Immature natural killer cell (primary cell): ENCODE results near the gene USP34. TPM values are rescaled to one million over a fixed set of nuclear protein-coding genes. Genes with fewer than 3 reads are reported as not detected.

Experiments used
- DNase-seq, 3 donors: peaks; one replicate each; pipeline ENCODE4 v3.0.0; 2022; ENCODE audit warnings: mixed read lengths in 1 of 3
- H3K27ac Mint-ChIP-seq, 6 donors: one replicate each; pipeline ENCODE4 v1.8.0; 2020; ENCODE audit warnings: mixed read lengths in 6 of 6, mild to moderate bottlenecking in 5 of 6, inconsistent platforms in 4 of 6, moderate library complexity in 3 of 6
- H3K27me3 Mint-ChIP-seq, 3 donors: one replicate each; pipeline ENCODE4 v1.8.0; 2020 to 2021; ENCODE audit warnings: low read depth in 3 of 3, mild to moderate bottlenecking in 3 of 3, mixed read lengths in 3 of 3, moderate library complexity in 3 of 3, inconsistent platforms in 1 of 3
- H3K36me3 Mint-ChIP-seq, 3 donors: one replicate each; pipeline ENCODE4 v1.8.0; 2020; ENCODE audit warnings: mixed read lengths in 3 of 3, inconsistent platforms in 2 of 3, mild to moderate bottlenecking in 2 of 3
- H3K4me1 Mint-ChIP-seq, 2 donors: one replicate each; pipeline ENCODE4 v1.8.0; 2020; ENCODE audit warnings: inconsistent platforms in 2 of 2, mild to moderate bottlenecking in 2 of 2, mixed read lengths in 2 of 2, moderate library complexity in 1 of 2
- H3K4me3 Mint-ChIP-seq, 5 donors: one replicate each; pipeline ENCODE4 v1.8.0; 2020; ENCODE audit warnings: mild to moderate bottlenecking in 5 of 5, mixed read lengths in 5 of 5, inconsistent platforms in 3 of 5, moderate library complexity in 3 of 5
- H3K9me3 Mint-ChIP-seq, 6 donors: one replicate each; pipeline ENCODE4 v1.8.0; 2020; ENCODE audit warnings: mild to moderate bottlenecking in 6 of 6, mixed read lengths in 6 of 6, inconsistent platforms in 4 of 6, moderate library complexity in 3 of 6
- polyA plus RNA-seq, 3 donors: library from polyadenylated mRNA; unstranded; fragments of 300-500 nt; fragmentation: Illumina TruSeq; gene quantifications; one replicate each; pipeline ENCODE4 v1.2.3, GENCODE V29; 2021

USP34 gene
- polyA plus RNA-seq, 3 donors from 2014 or later: 9.0 to 37.3 (median 16.3) TPM

GRCh38 chr2:61183795-61184194 is 287.1 kb downstream of the USP34 start:
- H3K4me1 Mint-ChIP-seq: peaks cover 52 to 70% of the 10 kb centered on the region in 2 donors
- no peaks in the 10 kb centered on the region for H3K9me3 Mint-ChIP-seq
- H3K36me3 Mint-ChIP-seq: peaks cover 48 to 75% (median 61%) of the 10 kb centered on the region in 3 donors
- H3K27me3 Mint-ChIP-seq: peaks cover 0 to 2% (median 2%) of the 10 kb centered on the region in 3 donors
- no peak for DNase-seq
- no peak overlapping the region for H3K4me3 Mint-ChIP-seq
- peak overlapping the region in 5 of 6 donors; percentile 5 to 74 (median 40) for H3K27ac Mint-ChIP-seq

GRCh38 chr2:61182059-61182383 is 288.9 kb downstream of the USP34 start:
- H3K36me3 Mint-ChIP-seq: peaks cover 43 to 57% (median 45%) of the 10 kb centered on the region in 3 donors
- peaks cover 61 to 72% of the 10 kb centered on the region in 2 donors for H3K4me1 Mint-ChIP-seq
- no peak for DNase-seq
- peak overlapping the region in 2 of 5 donors; percentile 57 to 64 for H3K4me3 Mint-ChIP-seq
- peak overlapping the region; percentile 75 to 87 (median 81) for H3K27ac Mint-ChIP-seq
- no peaks in the 10 kb centered on the region for H3K9me3 Mint-ChIP-seq
- peaks cover 0 to 7% (median 2%) of the 10 kb centered on the region in 3 donors for H3K27me3 Mint-ChIP-seq

GRCh38 chr2:61181382-61182058 is 289.4 kb downstream of the USP34 start:
- peak overlapping the region in 4 of 5 donors; percentile 22 to 68 (median 41) for H3K4me3 Mint-ChIP-seq
- peak overlapping the region; percentile 75 to 87 (median 81) for H3K27ac Mint-ChIP-seq
- peaks cover 3 to 12% (median 7%) of the 10 kb centered on the region in 3 donors for H3K27me3 Mint-ChIP-seq
- peaks cover 41 to 54% (median 43%) of the 10 kb centered on the region in 3 donors for H3K36me3 Mint-ChIP-seq
- peaks cover 64 to 75% of the 10 kb centered on the region in 2 donors for H3K4me1 Mint-ChIP-seq
- DNase-seq: no peak
- no peaks in the 10 kb centered on the region for H3K9me3 Mint-ChIP-seq

GRCh38 chr2:61180686-61181085 is 290.2 kb downstream of the USP34 start:
- no peak for DNase-seq
- Mint-ChIP-seq H3K27ac (peak overlapping the region in 5 of 6 donors; percentile 68 to 98 (median 81)), H3K36me3 (peaks cover 36 to 46% (median 37%) of the 10 kb centered on the region in 3 donors), H3K27me3 (peaks cover 4 to 13% (median 10%) of the 10 kb centered on the region in 3 donors), H3K4me3 (peak overlapping the region in 4 of 5 donors; percentile 33 to 91 (median 44)), H3K9me3 (no peaks in the 10 kb centered on the region), H3K4me1 (peaks cover 71 to 82% of the 10 kb centered on the region in 2 donors)

GRCh38 chr2:61179701-61180639 is 290.9 kb downstream of the USP34 start:
- Mint-ChIP-seq H3K27ac (peak overlapping the region; percentile 61 to 98 (median 84)), H3K4me3 (peak overlapping the region; percentile 74 to 93 (median 89)), H3K27me3 (peaks cover 6 to 13% (median 10%) of the 10 kb centered on the region in 3 donors), H3K4me1 (peaks cover 75 to 76% of the 10 kb centered on the region in 2 donors), H3K9me3 (no peaks in the 10 kb centered on the region), H3K36me3 (peaks cover 30 to 39% (median 35%) of the 10 kb centered on the region in 3 donors)
- no peak for DNase-seq

- Mint-ChIP-seq H3K4me1 (peaks cover 67 to 73% of the 10 kb centered on the region in 2 donors), H3K27ac (peak overlapping the region; percentile 81 to 98 (median 87)), H3K27me3 (peaks cover 6 to 15% (median 10%) of the 10 kb centered on the region in 3 donors), H3K4me3 (peak overlapping the region; percentile 77 to 93 (median 89)), H3K9me3 (no peaks in the 10 kb centered on the region), H3K36me3 (peaks cover 23 to 31% (median 29%) of the 10 kb centered on the region in 3 donors)
- DNase-seq: no peak
Measured at GRCh38 chr2:61178603-61179545, 292.0 kb downstream of the USP34 start.

GRCh38 chr2:61177727-61178549 is 292.9 kb downstream of the USP34 start:
- DNase-seq: peak in 2 of 3 donors; percentile 32 to 41
- peak overlapping the region; percentile 81 to 98 (median 94) for H3K27ac Mint-ChIP-seq
- H3K36me3 Mint-ChIP-seq: peaks cover 14 to 22% (median 21%) of the 10 kb centered on the region in 3 donors
- peaks cover 58 to 65% of the 10 kb centered on the region in 2 donors for H3K4me1 Mint-ChIP-seq
- peaks cover 6 to 15% (median 10%) of the 10 kb centered on the region in 3 donors for H3K27me3 Mint-ChIP-seq
- peak overlapping the region; percentile 77 to 93 (median 89) for H3K4me3 Mint-ChIP-seq
- H3K9me3 Mint-ChIP-seq: no peaks in the 10 kb centered on the region

GRCh38 chr2:61176755-61177726 is 293.8 kb downstream of the USP34 start:
- H3K9me3 Mint-ChIP-seq: no peaks in the 10 kb centered on the region
- H3K4me1 Mint-ChIP-seq: peaks cover 51 to 58% of the 10 kb centered on the region in 2 donors
- H3K27me3 Mint-ChIP-seq: peaks cover 6 to 15% (median 10%) of the 10 kb centered on the region in 3 donors
- peak overlapping the region; percentile 90 to 98 (median 98) for H3K27ac Mint-ChIP-seq
- H3K4me3 Mint-ChIP-seq: peak overlapping the region; percentile 93 to 97 (median 94)
- peak; percentile 86 to 89 (median 88) for DNase-seq
- H3K36me3 Mint-ChIP-seq: peaks cover 9 to 18% (median 14%) of the 10 kb centered on the region in 3 donors

GRCh38 chr2:61175036-61175435 is 295.9 kb downstream of the USP34 start:
- no peak for DNase-seq
- H3K4me3 Mint-ChIP-seq: peak overlapping the region in 2 of 5 donors; percentile 94 to 95
- H3K27me3 Mint-ChIP-seq: peaks cover 6 to 15% (median 8%) of the 10 kb centered on the region in 3 donors
- peaks cover 31 to 38% of the 10 kb centered on the region in 2 donors for H3K4me1 Mint-ChIP-seq
- H3K36me3 Mint-ChIP-seq: peaks cover 0 to 10% (median 4%) of the 10 kb centered on the region in 3 donors
- peak overlapping the region in 4 of 6 donors; percentile 36 to 90 (median 70) for H3K27ac Mint-ChIP-seq
- no peaks in the 10 kb centered on the region for H3K9me3 Mint-ChIP-seq

- peaks cover 0 to 8% (median 7%) of the 10 kb centered on the region in 3 donors for H3K36me3 Mint-ChIP-seq
- H3K4me3 Mint-ChIP-seq: no peak overlapping the region
- H3K9me3 Mint-ChIP-seq: no peaks in the 10 kb centered on the region
- H3K27me3 Mint-ChIP-seq: peaks cover 6 to 10% (median 8%) of the 10 kb centered on the region in 3 donors
- peaks cover 11 to 19% of the 10 kb centered on the region in 2 donors for H3K4me1 Mint-ChIP-seq
- no peak for DNase-seq
- H3K27ac Mint-ChIP-seq: peak overlapping the region in 3 of 6 donors; percentile 5 to 67 (median 33)
Measured at GRCh38 chr2:61173116-61173515, 297.8 kb downstream of the USP34 start.

GRCh38 chr2:61172671-61173070 is 298.2 kb downstream of the USP34 start:
- H3K4me3 Mint-ChIP-seq: no peak overlapping the region
- H3K27ac Mint-ChIP-seq: peak overlapping the region in 3 of 6 donors; percentile 17 to 70 (median 55)

More at GRCh38 chr2:61172671-61173070, 298.2 kb downstream of the USP34 start:
- no peaks in the 10 kb centered on the region for H3K9me3 Mint-ChIP-seq
- DNase-seq: no peak
- peaks cover 6 to 8% (median 8%) of the 10 kb centered on the region in 3 donors for H3K27me3 Mint-ChIP-seq
- H3K4me1 Mint-ChIP-seq: peaks cover 11 to 17% of the 10 kb centered on the region in 2 donors
- H3K36me3 Mint-ChIP-seq: peaks cover 0 to 9% (median 7%) of the 10 kb centered on the region in 3 donors
